IPS DF 4.7 (cell line): ENCODE measurements around the gene ZSWIM1.
A peak's percentile ranks its signal among the peaks of the same experiment; 100 is the strongest.

Experiments
- DNase-seq: peaks from one replicate; pipeline ENCODE4 v3.0.0-alpha.2; 2013; ENCODE audit warnings: low spot score; ENCODE audit errors: extremely low read depth

Gene ZSWIM1

GRCh38 chr20:45908084-45908483 is 27.1 kb downstream of the ZSWIM1 start:
- DNase-seq = no peak

GRCh38 chr20:45909336-45909808 is 28.3 kb downstream of the ZSWIM1 start:
- DNase-seq = no peak

- no peak for DNase-seq
Observed at GRCh38 chr20:45909817-45910669, 29.0 kb downstream of the ZSWIM1 start.

- peak; percentile 99 for DNase-seq
Observed at GRCh38 chr20:45910670-45911485, 29.9 kb downstream of the ZSWIM1 start.

GRCh38 chr20:45911486-45912343 is 30.7 kb downstream of the ZSWIM1 start, which contains the start of gene PLTP:
PLTP (minus strand) TSS chr20:45912155; CDS start chr20:45911452, 703 bp downstream.
- no peak for DNase-seq

GRCh38 chr20:45912344-45912682 is 31.3 kb downstream of the ZSWIM1 start:
- no peak for DNase-seq

GRCh38 chr20:45913116-45913515 is 32.1 kb downstream of the ZSWIM1 start:
- DNase-seq = no peak

GRCh38 chr20:45917790-45918141 is 36.7 kb downstream of the ZSWIM1 start:
- no peak for DNase-seq

GRCh38 chr20:45918182-45918737 is 37.2 kb downstream of the ZSWIM1 start:
- DNase-seq = no peak

- DNase-seq = no peak
Observed at GRCh38 chr20:45918779-45919537, 37.9 kb downstream of the ZSWIM1 start.

- no peak for DNase-seq
Observed at GRCh38 chr20:45919542-45920399, 38.7 kb downstream of the ZSWIM1 start.

GRCh38 chr20:45920462-45921336 is 39.7 kb downstream of the ZSWIM1 start:
- no peak for DNase-seq

GRCh38 chr20:45921337-45922189 is 40.5 kb downstream of the ZSWIM1 start:
- DNase-seq = no peak

GRCh38 chr20:45924391-45925261 is 43.6 kb downstream of the ZSWIM1 start:
- no peak for DNase-seq

- no peak for DNase-seq
Observed at GRCh38 chr20:45925821-45926506, 44.9 kb downstream of the ZSWIM1 start.

- no peak for DNase-seq
Observed at GRCh38 chr20:45926731-45927070, 45.7 kb downstream of the ZSWIM1 start.
